ENCODE data around the gene ELMO1.

GRCh38 chr7:36875794-36876193 is 572.9 kb downstream of the ELMO1 start:
- TF ChIP-seq EZH2phosphoT487 (IDR thresholded peaks at IDR 0.05; ENCODE audit: unreplicated experiment): no peak
- TF ChIP-seq EZH2 (IDR thresholded peaks at IDR 0.05; ENCODE audit: low read depth, unreplicated experiment): no peak
- TF ChIP-seq POLR2AphosphoS5 (IDR thresholded peaks at IDR 0.05; ENCODE audit: low read depth): no peak
- TF ChIP-seq, protein P1, sequence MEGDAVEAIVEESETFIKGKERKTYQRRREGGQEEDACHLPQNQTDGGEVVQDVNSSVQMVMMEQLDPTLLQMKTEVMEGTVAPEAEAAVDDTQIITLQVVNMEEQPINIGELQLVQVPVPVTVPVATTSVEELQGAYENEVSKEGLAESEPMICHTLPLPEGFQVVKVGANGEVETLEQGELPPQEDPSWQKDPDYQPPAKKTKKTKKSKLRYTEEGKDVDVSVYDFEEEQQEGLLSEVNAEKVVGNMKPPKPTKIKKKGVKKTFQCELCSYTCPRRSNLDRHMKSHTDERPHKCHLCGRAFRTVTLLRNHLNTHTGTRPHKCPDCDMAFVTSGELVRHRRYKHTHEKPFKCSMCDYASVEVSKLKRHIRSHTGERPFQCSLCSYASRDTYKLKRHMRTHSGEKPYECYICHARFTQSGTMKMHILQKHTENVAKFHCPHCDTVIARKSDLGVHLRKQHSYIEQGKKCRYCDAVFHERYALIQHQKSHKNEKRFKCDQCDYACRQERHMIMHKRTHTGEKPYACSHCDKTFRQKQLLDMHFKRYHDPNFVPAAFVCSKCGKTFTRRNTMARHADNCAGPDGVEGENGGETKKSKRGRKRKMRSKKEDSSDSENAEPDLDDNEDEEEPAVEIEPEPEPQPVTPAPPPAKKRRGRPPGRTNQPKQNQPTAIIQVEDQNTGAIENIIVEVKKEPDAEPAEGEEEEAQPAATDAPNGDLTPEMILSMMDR (conservative IDR thresholded peaks at IDR 0.05; ENCODE audit: low read depth in 2 of 2): no peak
- TF ChIP-seq, protein P2, sequence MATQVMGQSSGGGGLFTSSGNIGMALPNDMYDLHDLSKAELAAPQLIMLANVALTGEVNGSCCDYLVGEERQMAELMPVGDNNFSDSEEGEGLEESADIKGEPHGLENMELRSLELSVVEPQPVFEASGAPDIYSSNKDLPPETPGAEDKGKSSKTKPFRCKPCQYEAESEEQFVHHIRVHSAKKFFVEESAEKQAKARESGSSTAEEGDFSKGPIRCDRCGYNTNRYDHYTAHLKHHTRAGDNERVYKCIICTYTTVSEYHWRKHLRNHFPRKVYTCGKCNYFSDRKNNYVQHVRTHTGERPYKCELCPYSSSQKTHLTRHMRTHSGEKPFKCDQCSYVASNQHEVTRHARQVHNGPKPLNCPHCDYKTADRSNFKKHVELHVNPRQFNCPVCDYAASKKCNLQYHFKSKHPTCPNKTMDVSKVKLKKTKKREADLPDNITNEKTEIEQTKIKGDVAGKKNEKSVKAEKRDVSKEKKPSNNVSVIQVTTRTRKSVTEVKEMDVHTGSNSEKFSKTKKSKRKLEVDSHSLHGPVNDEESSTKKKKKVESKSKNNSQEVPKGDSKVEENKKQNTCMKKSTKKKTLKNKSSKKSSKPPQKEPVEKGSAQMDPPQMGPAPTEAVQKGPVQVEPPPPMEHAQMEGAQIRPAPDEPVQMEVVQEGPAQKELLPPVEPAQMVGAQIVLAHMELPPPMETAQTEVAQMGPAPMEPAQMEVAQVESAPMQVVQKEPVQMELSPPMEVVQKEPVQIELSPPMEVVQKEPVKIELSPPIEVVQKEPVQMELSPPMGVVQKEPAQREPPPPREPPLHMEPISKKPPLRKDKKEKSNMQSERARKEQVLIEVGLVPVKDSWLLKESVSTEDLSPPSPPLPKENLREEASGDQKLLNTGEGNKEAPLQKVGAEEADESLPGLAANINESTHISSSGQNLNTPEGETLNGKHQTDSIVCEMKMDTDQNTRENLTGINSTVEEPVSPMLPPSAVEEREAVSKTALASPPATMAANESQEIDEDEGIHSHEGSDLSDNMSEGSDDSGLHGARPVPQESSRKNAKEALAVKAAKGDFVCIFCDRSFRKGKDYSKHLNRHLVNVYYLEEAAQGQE (IDR thresholded peaks at IDR 0.05; ENCODE audit: unreplicated experiment): no peak
- TF ChIP-seq JUNB (IDR thresholded peaks at IDR 0.05; ENCODE audit: unreplicated experiment): no peak
- TF ChIP-seq CREB1 (CRISPR knock-in tag; IDR thresholded peaks at IDR 0.05; ENCODE audit: low read depth): no peak
- no peak for TF ChIP-seq ETS1 (IDR thresholded peaks at IDR 0.05)
- TF ChIP-seq ZNF114 (CRISPR knock-in tag; IDR thresholded peaks at IDR 0.05): no peak
- TF ChIP-seq STAT1 (IDR thresholded peaks at IDR 0.05; ENCODE audit: unreplicated experiment): no peak
- TF ChIP-seq ZNF462 (CRISPR knock-in tag; IDR thresholded peaks at IDR 0.05): no peak
- no peak for TF ChIP-seq NANOG (IDR thresholded peaks at IDR 0.05; ENCODE audit: borderline replicate concordance)
- TF ChIP-seq ZNF331 (CRISPR knock-in tag; IDR thresholded peaks at IDR 0.05; ENCODE audit: low read depth): no peak

Measured in GM23338 (cell line).